ENCODE results near the gene PNPLA7. TPM values are rescaled to one million over a fixed set of nuclear protein-coding genes. Genes with fewer than 3 reads are reported as not detected.

PNPLA7 gene
- total RNA-seq, 1 donor from 2014 or later: 17.7 TPM

GRCh38 chr9:137497921-137498719 is 52.1 kb downstream of the PNPLA7 start:
- DNase-seq (ENCODE audit: low spot score) (no peak), ATAC-seq (no peak)

GRCh38 chr9:137496601-137497375 is 53.4 kb downstream of the PNPLA7 start:
- no peak for ATAC-seq
- DNase-seq (ENCODE audit: low spot score): no peak

- ATAC-seq (no peak), DNase-seq (ENCODE audit: low spot score) (no peak)
Measured at GRCh38 chr9:137494550-137495351, 55.5 kb downstream of the PNPLA7 start.

GRCh38 chr9:137494104-137494544 is 56.1 kb downstream of the PNPLA7 start:
- ATAC-seq (peak; percentile 51), DNase-seq (ENCODE audit: low spot score) (no peak)

- DNase-seq (ENCODE audit: low spot score): no peak
- ATAC-seq: no peak
Measured at GRCh38 chr9:137493364-137494103, 56.7 kb downstream of the PNPLA7 start.

- ATAC-seq: peak; percentile 11
Measured at GRCh38 chr9:137492464-137493363, 57.5 kb downstream of the PNPLA7 start.

GRCh38 chr9:137491735-137492432 is 58.3 kb downstream of the PNPLA7 start:
- no peak for DNase-seq (ENCODE audit: low spot score)
- no peak for ATAC-seq

More at GRCh38 chr9:137492464-137493363, 57.5 kb downstream of the PNPLA7 start:
- no peak for DNase-seq (ENCODE audit: low spot score)

GRCh38 chr9:137490532-137491186 is 59.5 kb downstream of the PNPLA7 start:
- ATAC-seq: no peak
- DNase-seq (ENCODE audit: low spot score): no peak

- ATAC-seq: no peak
- no peak for DNase-seq (ENCODE audit: low spot score)
Measured at GRCh38 chr9:137488906-137489305, 61.3 kb downstream of the PNPLA7 start.

- DNase-seq (ENCODE audit: low spot score): no peak
- ATAC-seq: no peak
Measured at GRCh38 chr9:137488327-137488653, 61.9 kb downstream of the PNPLA7 start.

- DNase-seq (ENCODE audit: low spot score) (no peak), ATAC-seq (no peak)
Measured at GRCh38 chr9:137487454-137488326, 62.5 kb downstream of the PNPLA7 start.

GRCh38 chr9:137486545-137487453 is 63.4 kb downstream of the PNPLA7 start:
- DNase-seq (ENCODE audit: low spot score) (no peak), ATAC-seq (no peak)

GRCh38 chr9:137486141-137486490 is 64.1 kb downstream of the PNPLA7 start:
- ATAC-seq: no peak

GRCh38 chr9:137485343-137486140 is 64.7 kb downstream of the PNPLA7 start:
- no peak for ATAC-seq
- DNase-seq (ENCODE audit: low spot score): no peak

More at GRCh38 chr9:137486141-137486490, 64.1 kb downstream of the PNPLA7 start:
- DNase-seq (ENCODE audit: low spot score): no peak

- no peak for DNase-seq (ENCODE audit: low spot score)
Measured at GRCh38 chr9:137484551-137485315, 65.5 kb downstream of the PNPLA7 start.

More at GRCh38 chr9:137484551-137485315, 65.5 kb downstream of the PNPLA7 start:
- ATAC-seq: no peak

Data from left lobe of liver (tissue), 2 donors.